GF-D8 (cell line): ENCODE data around the gene WDR74.

Experiments
- DNase-seq: peaks from one replicate; lab custom pipeline; 2025; lab: John Stamatoyannopoulos, UW

WDR74 gene

DNA sequence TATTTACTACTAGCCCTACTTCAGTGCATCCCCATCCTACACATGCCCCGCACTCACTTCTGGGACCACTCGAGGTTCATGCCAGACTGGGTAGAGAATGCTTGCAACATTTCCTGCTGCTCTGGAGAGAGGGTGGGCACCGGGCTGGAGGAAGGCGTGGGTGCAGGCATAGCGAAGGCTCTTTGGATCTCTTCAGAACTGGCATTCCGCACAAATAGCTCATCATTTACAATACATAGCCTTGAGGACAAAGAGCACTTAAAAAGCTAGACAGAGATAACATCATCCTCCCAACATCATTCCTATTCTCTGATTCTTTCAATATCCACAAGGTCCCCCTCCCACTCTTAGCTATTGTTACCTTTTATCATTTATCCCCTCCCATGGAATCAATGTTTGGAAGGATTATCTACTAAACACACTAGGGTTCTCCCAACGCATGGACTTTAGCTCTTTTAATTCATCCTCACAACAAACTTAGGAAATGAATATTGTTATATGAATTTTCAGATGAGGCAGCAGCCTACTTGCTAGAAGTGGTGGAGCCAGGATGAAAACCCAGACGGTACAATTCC lies 45.1 kb downstream of the WDR74 start:
- no peak for DNase-seq

DNA sequence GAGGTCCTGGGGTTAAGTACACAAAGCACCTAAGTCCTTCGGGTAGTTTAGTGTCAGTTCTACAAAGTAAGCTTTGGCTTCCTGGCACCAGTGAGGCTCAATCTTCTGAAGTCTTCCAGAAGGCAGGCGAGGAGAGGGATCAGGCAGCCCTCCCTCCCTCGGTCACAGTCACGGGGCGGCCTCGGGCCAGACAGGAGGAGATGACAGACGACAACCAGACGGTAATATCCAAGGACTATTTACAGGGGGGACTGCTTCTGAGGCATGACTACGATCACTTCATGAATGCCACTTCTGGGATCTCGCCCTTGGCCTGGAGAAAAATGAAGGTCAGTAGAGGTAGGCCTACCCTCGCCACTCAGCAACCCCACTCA lies 47.2 kb downstream of the WDR74 start:
- DNase-seq = no peak

DNA sequence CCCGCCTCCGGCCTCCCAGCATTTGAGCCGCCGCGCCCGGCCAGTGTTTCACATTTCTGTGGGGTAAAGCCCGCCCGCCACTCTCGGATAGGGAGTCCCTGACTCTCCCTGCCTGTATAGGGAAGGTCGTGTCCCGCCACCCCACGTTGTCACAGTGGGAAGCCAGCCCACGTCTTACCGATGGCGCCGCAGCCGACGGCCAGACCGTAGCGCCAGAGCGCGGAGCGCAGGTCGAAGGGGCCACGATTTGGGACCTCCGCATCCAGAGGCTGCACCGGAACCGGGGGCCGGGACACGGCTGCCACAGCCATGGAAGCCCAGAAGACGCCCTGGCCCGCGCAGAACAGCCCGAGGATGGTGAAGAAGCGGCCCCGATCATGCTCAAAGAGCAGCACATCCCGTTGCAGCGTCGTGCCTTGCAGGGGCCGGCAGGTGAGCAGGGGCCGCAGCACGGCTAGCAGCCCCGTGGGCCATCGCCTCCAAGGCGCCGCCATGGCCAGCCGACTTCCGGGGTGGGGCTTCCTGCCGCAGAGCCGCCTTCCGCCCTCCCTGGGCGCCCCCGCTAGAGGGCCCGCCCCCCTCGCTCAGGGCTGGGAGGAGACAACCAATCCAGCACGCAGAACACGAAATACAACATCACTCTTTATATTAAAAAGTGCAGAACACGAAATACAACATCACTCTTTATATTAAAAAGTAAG lies 47.7 kb downstream of the WDR74 start, which contains the start of gene TMEM223:
Gene TMEM223, minus strand, starts transcription at position 506 of the 701 bp plus-strand sequence. Its CDS starts 12 bp downstream, at position 494.
- peak; percentile 50 for DNase-seq

DNA sequence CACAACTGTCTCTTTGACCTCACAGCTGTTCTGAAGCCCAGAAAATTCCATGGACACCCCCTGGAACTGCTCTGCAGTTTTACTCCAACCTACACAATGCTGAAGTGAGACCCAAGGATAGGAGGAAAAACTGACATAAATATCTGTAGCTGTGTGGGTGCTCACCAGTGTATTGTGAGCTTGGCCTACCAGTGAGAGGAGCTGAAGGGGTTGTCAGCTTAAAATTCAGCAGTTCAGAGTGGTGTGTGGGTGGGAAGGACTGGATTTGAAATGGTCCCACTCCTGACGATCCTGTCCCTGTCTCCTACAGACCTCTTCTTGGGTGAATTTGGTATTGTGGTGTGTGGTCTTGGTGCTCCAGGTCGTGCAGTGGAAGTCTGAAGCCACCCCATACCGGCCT lies 49.8 kb downstream of the WDR74 start:
- DNase-seq = no peak

DNA sequence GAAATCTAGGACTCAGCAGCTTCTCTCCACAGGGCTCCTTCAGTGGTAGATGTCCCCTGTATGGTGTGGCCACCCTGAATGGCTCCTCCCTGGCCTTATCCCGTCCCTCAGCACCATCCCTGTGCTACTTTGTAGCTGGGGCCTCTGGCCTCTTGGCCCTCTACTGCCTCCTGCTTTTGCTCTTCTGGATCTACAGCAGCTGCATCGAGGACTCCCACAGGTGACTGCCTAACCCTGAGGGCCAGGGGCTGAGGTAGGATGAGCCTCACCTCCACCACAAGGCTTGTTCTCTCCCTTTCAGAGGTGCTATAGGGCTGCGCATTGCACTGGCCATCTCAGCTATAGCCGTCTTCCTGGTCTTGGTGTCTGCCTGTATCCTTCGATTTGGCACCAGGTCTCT lies 50.4 kb downstream of the WDR74 start:
- DNase-seq = no peak

DNA sequence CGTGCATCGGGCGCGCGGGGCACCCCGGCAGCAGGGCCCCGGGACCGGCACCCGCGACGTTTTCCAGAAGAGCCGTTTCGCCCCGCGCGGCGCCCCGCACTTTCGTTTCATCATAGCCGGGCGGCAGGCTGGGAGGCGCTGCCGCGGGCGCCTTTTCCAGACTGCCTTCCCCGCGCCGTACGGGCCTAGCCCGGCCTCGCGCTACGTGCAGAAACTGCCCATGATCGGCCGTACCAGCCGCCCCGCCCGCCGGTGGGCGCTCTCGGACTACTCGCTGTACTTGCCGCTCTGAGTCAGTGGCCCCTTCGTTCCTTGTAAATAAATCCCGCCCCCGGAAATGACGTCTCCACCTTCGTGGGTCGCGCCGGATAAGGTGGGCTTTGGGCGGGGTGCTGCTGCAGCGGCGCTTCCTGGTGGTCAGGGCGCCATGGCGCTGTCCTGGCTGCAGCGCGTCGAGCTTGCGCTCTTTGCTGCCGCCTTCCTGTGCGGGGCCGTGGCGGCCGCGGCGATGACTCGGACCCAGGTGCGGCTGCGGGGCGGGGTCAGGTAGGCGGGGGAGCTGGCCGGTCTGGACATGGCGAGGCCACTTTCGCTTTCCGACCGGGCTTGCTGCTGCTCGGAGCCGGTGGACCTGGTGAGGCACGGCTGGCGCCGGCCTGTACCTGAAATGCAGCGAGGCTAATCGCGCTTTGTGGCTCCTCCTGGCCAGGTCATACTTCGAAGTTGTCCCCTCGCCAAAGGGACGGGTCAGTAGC lies 52.2 kb downstream of the WDR74 start, which contains the start of gene TMEM179B:
Gene TMEM179B, plus strand, starts transcription at position 398 of the 755 bp plus-strand sequence. Its CDS starts 30 bp downstream, at position 428.
- DNase-seq = peak; percentile 87

DNA sequence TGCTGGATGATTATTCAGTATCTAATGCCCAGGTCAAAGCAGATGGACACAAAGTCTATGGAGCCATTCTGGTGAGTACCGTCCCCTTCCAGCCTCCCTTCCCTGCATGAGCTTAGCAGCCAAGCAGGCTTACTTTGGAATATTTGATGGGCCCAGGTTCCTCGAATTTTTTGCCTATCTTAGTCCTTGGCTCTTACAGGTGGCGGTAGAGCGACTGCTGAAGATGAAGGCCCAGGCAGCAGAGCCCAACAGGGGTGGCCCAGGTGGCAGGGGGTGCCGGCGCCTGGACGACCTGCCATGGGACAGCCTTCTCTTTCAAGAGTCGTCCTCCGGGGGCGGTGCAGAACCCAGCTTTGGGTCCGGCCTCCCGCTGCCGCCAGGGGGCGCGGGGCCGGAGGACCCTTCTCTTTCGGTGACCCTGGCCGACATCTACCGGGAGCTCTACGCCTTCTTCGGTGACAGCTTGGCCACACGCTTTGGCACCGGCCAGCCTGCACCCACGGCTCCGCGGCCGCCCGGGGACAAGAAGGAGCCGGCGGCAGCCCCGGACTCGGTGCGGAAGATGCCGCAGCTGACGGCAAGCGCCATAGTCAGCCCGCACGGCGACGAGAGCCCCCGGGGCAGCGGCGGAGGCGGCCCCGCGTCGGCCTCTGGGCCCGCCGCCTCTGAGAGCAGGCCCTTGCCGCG lies 52.9 kb downstream of the WDR74 start:
- DNase-seq = peak; percentile 47
